H9 (cell line): ENCODE data around the gene KCTD2. TPM values are rescaled to one million over a fixed set of nuclear protein-coding genes. Genes with fewer than 3 reads are reported as not detected.

Experiments
- DNase-seq: peaks from one replicate; pipeline ENCODE4 v3.0.0-alpha.2; 2017
- H2AFZ ChIP-seq: one replicate; pipeline ENCODE4 v1.6.1; 2013; ENCODE audit warnings: mild to moderate bottlenecking, low read length, control low read depth, moderate library complexity
- H2AK5ac ChIP-seq: 2 replicates; pipeline ENCODE4 v1.6.1; 2013; ENCODE audit warnings: low read length, control low read depth, mixed read lengths; ENCODE audit not compliant: insufficient read length
- H2BK120ac ChIP-seq: one replicate; pipeline ENCODE4 v1.6.1; 2013; ENCODE audit warnings: low read depth, mild to moderate bottlenecking, low read length, control low read depth, inconsistent platforms; ENCODE audit not compliant: poor library complexity, severe bottlenecking
- H2BK12ac ChIP-seq: 2 replicates; pipeline ENCODE4 v1.6.1; 2013; ENCODE audit warnings: low read length, control low read depth, mixed read lengths, low read depth; ENCODE audit not compliant: insufficient read length
- H2BK15ac ChIP-seq: 2 replicates; pipeline ENCODE4 v1.6.1; 2013; ENCODE audit warnings: low read depth, low read length, control low read depth
- H2BK20ac ChIP-seq: one replicate; pipeline ENCODE4 v1.6.1; 2013; ENCODE audit warnings: low read depth, mild to moderate bottlenecking, low read length, control low read depth, inconsistent platforms; ENCODE audit not compliant: poor library complexity, severe bottlenecking
- H2BK5ac ChIP-seq: 2 replicates; pipeline ENCODE4 v1.6.1; 2013; ENCODE audit warnings: low read length, control low read depth, mixed read lengths; ENCODE audit not compliant: insufficient read length
- H3K14ac ChIP-seq: 2 replicates; pipeline ENCODE4 v1.6.1; 2013; ENCODE audit warnings: low read length, control low read depth; ENCODE audit not compliant: insufficient read depth
- H3K18ac ChIP-seq: 2 replicates; pipeline ENCODE4 v1.6.1; 2013; ENCODE audit warnings: low read depth, mild to moderate bottlenecking, mixed read lengths, low read length, control low read depth; ENCODE audit not compliant: insufficient read length
- H3K23ac ChIP-seq: 2 replicates; pipeline ENCODE4 v1.6.1; 2013; ENCODE audit warnings: low read length, control low read depth, mixed read lengths, low read depth; ENCODE audit not compliant: insufficient read length
- H3K23me2 ChIP-seq: 2 replicates; pipeline ENCODE4 v1.6.1; 2013; ENCODE audit warnings: low read depth, mild to moderate bottlenecking, mixed read lengths, low read length, control low read depth; ENCODE audit not compliant: insufficient read length, poor library complexity, severe bottlenecking
- H3K27ac ChIP-seq: 2 replicates; pipeline ENCODE4 v1.5.1; 2013; ENCODE audit warnings: low read length, control low read depth, mixed read lengths, low read depth; ENCODE audit not compliant: insufficient read length
- H3K27me3 ChIP-seq: 2 replicates; pipeline ENCODE4 v1.6.1; 2013; ENCODE audit warnings: low read length, control low read depth, inconsistent platforms; ENCODE audit not compliant: insufficient read depth
- H3K4ac ChIP-seq: 2 replicates; pipeline ENCODE4 v1.6.1; 2013; ENCODE audit warnings: low read depth, mild to moderate bottlenecking, control low read depth, inconsistent platforms, low read length, moderate library complexity
- H3K4me1 ChIP-seq: 2 replicates; pipeline ENCODE4 v1.6.1; 2013; ENCODE audit warnings: low read length, control low read depth, inconsistent platforms; ENCODE audit not compliant: insufficient read depth
- H3K4me2 ChIP-seq: 2 replicates; pipeline ENCODE4 v1.6.1; 2013; ENCODE audit warnings: low read length, control low read depth, mixed read lengths; ENCODE audit not compliant: insufficient read length, insufficient read depth
- H3K56ac ChIP-seq: 2 replicates; pipeline ENCODE4 v1.6.1; 2013; ENCODE audit warnings: low read depth, mild to moderate bottlenecking, mixed read lengths, low read length, control low read depth; ENCODE audit not compliant: insufficient read length
- H3K79me1 ChIP-seq: 2 replicates; pipeline ENCODE4 v1.6.1; 2013; ENCODE audit warnings: low read depth, mild to moderate bottlenecking, moderate library complexity, low read length, control low read depth, inconsistent platforms; ENCODE audit not compliant: insufficient read depth, poor library complexity, severe bottlenecking
- H3K79me2 ChIP-seq: 2 replicates; pipeline ENCODE4 v1.6.1; 2013; ENCODE audit warnings: low read length, control low read depth, inconsistent platforms; ENCODE audit not compliant: insufficient read depth
- H3K9ac ChIP-seq: 2 replicates; pipeline ENCODE4 v1.6.1; 2013; ENCODE audit warnings: low read length, control low read depth, mixed read lengths; ENCODE audit not compliant: insufficient read length; ENCODE audit errors: extremely low read depth
- H3K9me3 ChIP-seq: one replicate; pipeline ENCODE4 v1.6.1; 2013; ENCODE audit warnings: low read depth, low read length, inconsistent platforms; ENCODE audit not compliant: control insufficient read depth
- H3T11ph ChIP-seq: one replicate; pipeline ENCODE4 v1.6.1; 2013; ENCODE audit warnings: mild to moderate bottlenecking, low read length, control low read depth, inconsistent platforms
- H4K20me1 ChIP-seq: one replicate; pipeline ENCODE4 v1.6.1; 2013; ENCODE audit not compliant: control insufficient read depth, insufficient read length, insufficient read depth
- H4K5ac ChIP-seq: 2 replicates; pipeline ENCODE4 v1.6.1; 2013; ENCODE audit warnings: low read depth, mild to moderate bottlenecking, mixed read lengths, low read length, control low read depth; ENCODE audit not compliant: insufficient read length
- H4K8ac ChIP-seq: replicated peaks from 2 replicates; pipeline ENCODE4 v1.6.1; 2013; ENCODE audit warnings: low read length, control low read depth, mixed read lengths, low read depth; ENCODE audit not compliant: insufficient read length
- H4K91ac ChIP-seq: 2 replicates; pipeline ENCODE4 v1.6.1; 2013; ENCODE audit warnings: low read depth, mild to moderate bottlenecking, moderate library complexity, mixed read lengths, low read length, control low read depth; ENCODE audit not compliant: insufficient read length
- H3K27ac Mint-ChIP-seq, 3 experiments: 2 replicates in 2 of 3; 3 replicates in 1 of 3; pipeline ENCODE4 v1.8.0; 2020 to 2021; ENCODE audit warnings: mixed read lengths in 3 of 3, mild to moderate bottlenecking in 1 of 3, moderate library complexity in 1 of 3
- H3K27me3 Mint-ChIP-seq: 2 replicates; pipeline ENCODE4 v1.8.0; 2021; ENCODE audit warnings: low read depth, mild to moderate bottlenecking, moderate library complexity, mixed read lengths
- H3K36me3 Mint-ChIP-seq, 3 experiments: 2 replicates in 2 of 3; 3 replicates in 1 of 3; pipeline ENCODE4 v1.8.0; 2020 to 2021; ENCODE audit warnings: low read depth in 3 of 3, mixed read lengths in 3 of 3; ENCODE audit not compliant: insufficient read depth in 1 of 3
- H3K4me1 Mint-ChIP-seq, 2 experiments: 2 replicates each; pipeline ENCODE4 v1.8.0; 2020; ENCODE audit warnings: mixed read lengths in 2 of 2
- H3K4me3 Mint-ChIP-seq, 2 experiments: 2 replicates in 1 of 2; 3 replicates in 1 of 2; pipeline ENCODE4 v1.8.0; 2020 to 2021; ENCODE audit warnings: mild to moderate bottlenecking in 2 of 2, mixed read lengths in 2 of 2, moderate library complexity in 1 of 2
- H3K9me3 Mint-ChIP-seq, 2 experiments: 2 replicates in 1 of 2; 3 replicates in 1 of 2; pipeline ENCODE4 v1.8.0; 2020; ENCODE audit warnings: mild to moderate bottlenecking in 2 of 2, mixed read lengths in 2 of 2, moderate library complexity in 1 of 2
- WGBS: extraction: QIAGEN DNeasy Blood & Tissue Kit; methylation state at CpG from one replicate; pipeline ENCODE4 v1.1.7; 2013; ENCODE audit warnings: missing lambda C conversion rate, low lambda C conversion rate, mixed read lengths; ENCODE audit not compliant: insufficient read length; ENCODE audit errors: extremely low coverage; 5-methylcytosine and 5-hydroxymethylcytosine counted together
- total RNA-seq: library from RNA; stranded (reverse); gene quantifications from 2 replicates; pipeline ENCODE4 v1.2.1, GENCODE V29; 2021
- TF ChIP-seq, protein P1 (sequence below): fragments of 200-600 bp; sonication (generic); conservative IDR thresholded peaks from 3 replicates; pipeline ENCODE4 v1.8.0; 2021; ENCODE audit warnings: antibody characterized with exemption, mild to moderate bottlenecking

The KCTD2 gene
- total RNA-seq, 1 experiment from 2014 or later = 40.1 TPM

DNA sequence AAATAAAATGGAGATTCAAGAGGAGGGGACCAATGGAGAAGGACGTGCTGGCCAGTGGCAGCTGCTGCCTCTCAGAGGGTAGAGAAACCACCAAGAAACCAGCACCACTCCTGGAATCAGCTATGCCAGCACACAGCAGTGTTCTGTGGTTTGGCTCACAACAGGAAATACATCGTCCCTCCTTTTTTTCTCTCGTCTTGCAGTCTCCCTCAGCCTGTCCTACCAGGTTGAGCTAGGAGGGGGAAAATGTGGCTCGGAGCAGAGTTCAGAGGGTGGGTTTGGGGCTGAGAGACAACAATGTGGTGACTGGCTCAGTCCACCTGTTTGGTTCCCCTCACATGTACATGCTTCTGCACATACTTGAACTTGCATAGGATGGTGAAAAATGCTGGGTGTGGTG lies 20.8 kb downstream of the KCTD2 start:
- Histone ChIP-seq H3K23me2 (no peaks in the 10 kb centered on the region), H4K8ac (no peak overlapping the region), H2BK5ac (no peak overlapping the region), H4K5ac (no peak overlapping the region), H3K9ac (no peak overlapping the region), H3K4me2 (no peak overlapping the region), H2AK5ac (no peak overlapping the region), H3K23ac (no peak overlapping the region), H3K27me3 (no peaks in the 10 kb centered on the region), H3K56ac (no peak overlapping the region), H3K4ac (no peak overlapping the region), H3K79me2 (no peaks in the 10 kb centered on the region), H2BK20ac (no peak overlapping the region), H3K4me1 (no peaks in the 10 kb centered on the region), H2BK12ac (no peak overlapping the region), H2AFZ (no peak overlapping the region), H3K14ac (no peak overlapping the region), H3K9me3 (no peaks in the 10 kb centered on the region), H3K79me1 (no peaks in the 10 kb centered on the region), H2BK15ac (no peak overlapping the region), H4K91ac (no peak overlapping the region), H2BK120ac (no peak overlapping the region), H3K18ac (no peak overlapping the region), H4K20me1 (peaks cover 3% of the 10 kb centered on the region), H3T11ph (no peak overlapping the region), H3K27ac (no peak overlapping the region)
- DNase-seq = no peak
- Mint-ChIP-seq H3K4me3 (no peak overlapping the region), H3K4me1 (peaks cover 0 to 7% of the 10 kb centered on the region in 2 experiments; a peak in 2 of 4 replicates), H3K27ac (peak overlapping the region in 1 of 3 experiments; percentile 76; a peak in 4 of 7 replicates), H3K36me3 (peaks cover 12 to 28% (median 23%) of the 10 kb centered on the region in 3 experiments), H3K9me3 (no peaks in the 10 kb centered on the region), H3K27me3 (no peaks in the 10 kb centered on the region; the same call in none of the 2 replicates)
- no CpG with 5 or more reads among the region's 4 CpGs for WGBS
- TF ChIP-seq, protein P1, sequence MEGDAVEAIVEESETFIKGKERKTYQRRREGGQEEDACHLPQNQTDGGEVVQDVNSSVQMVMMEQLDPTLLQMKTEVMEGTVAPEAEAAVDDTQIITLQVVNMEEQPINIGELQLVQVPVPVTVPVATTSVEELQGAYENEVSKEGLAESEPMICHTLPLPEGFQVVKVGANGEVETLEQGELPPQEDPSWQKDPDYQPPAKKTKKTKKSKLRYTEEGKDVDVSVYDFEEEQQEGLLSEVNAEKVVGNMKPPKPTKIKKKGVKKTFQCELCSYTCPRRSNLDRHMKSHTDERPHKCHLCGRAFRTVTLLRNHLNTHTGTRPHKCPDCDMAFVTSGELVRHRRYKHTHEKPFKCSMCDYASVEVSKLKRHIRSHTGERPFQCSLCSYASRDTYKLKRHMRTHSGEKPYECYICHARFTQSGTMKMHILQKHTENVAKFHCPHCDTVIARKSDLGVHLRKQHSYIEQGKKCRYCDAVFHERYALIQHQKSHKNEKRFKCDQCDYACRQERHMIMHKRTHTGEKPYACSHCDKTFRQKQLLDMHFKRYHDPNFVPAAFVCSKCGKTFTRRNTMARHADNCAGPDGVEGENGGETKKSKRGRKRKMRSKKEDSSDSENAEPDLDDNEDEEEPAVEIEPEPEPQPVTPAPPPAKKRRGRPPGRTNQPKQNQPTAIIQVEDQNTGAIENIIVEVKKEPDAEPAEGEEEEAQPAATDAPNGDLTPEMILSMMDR = no peak
